UCSD-AML1 (cell line): ENCODE data around the gene SLCO3A1.

Experiments used
- DNase-seq: peaks from one replicate; lab custom pipeline; 2025; ENCODE audit not compliant: unreplicated experiment; lab: John Stamatoyannopoulos, UW

Gene SLCO3A1

GRCh38 chr15:91860498-91860897, 7.0 kb downstream of the SLCO3A1 start:
- DNase-seq = no peak

DNA sequence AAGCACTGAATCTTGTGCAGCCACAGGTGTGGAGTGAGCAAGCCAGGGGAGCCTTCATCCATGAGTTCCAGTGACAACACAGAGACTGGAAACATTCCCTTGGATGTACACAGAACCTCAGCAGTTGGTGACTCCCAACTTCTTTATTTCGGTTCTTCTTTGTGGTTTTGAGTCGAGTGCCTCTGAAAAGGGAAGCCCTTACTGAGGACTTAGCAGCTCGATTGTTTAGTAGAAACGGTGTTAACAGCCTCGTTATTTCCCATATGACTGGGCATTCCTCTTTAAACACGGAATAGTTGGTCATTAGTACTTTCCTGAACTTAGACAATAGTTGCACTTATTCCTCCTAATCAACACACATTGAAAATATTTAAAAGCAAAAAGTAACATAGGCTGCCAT, 7.7 kb downstream of the SLCO3A1 start:
- peak; percentile 30 for DNase-seq

DNA sequence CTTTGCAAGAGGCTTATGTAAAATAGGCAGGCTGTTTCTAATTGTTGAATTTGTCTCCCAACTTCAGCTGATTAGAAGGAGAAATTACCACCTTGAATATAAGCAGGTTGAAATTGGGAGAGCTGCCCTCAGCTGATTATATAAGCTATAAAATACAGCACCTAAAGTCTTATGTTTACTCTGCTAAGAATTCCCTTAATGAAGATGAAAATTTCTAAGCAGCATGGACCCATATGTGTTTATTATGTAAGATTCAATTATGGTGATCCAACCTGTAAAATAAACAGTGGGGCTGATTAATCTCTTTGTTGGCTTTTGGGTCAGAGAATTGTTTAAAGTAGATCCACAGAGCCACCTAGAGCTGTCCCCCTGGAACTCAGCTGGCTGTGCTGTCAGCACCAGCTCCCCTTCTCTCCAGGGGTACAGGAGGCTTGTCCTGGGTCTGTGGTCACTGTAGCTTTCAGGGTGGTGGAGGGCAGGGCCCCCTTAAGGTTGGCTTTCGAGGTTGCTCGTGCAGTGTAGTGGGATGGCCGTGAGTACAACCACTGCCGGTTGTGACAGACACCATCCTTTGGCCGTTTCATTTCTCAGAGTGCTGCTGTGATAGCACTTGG, 9.5 kb downstream of the SLCO3A1 start:
- no peak for DNase-seq

GRCh38 chr15:91863621-91864255, 10.2 kb downstream of the SLCO3A1 start:
- DNase-seq = no peak

- DNase-seq = no peak
Observed at GRCh38 chr15:91864664-91865063, 11.2 kb downstream of the SLCO3A1 start.

- no peak for DNase-seq
Observed at GRCh38 chr15:91865486-91865885, 12.0 kb downstream of the SLCO3A1 start.

DNA sequence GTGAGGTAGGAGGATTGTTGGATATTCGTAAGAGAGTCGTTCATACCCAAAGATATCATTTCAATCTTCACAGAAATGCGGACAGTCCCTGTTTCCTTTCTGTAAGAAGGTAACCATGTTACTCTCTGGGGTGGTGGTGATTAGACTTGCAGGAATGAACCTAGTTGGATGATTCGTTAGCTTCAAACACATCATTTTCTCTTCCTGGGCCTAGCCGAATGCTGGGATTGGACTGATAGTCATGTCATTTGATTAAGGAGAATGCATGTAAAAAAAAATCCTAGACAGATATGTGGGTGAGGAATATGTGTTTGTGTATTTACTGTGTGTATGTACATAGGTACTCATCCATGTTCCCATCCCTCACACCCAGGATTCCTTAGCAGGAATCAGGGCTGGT, 12.4 kb downstream of the SLCO3A1 start:
- no peak for DNase-seq

- no peak for DNase-seq
Observed at GRCh38 chr15:91866371-91866905, 12.9 kb downstream of the SLCO3A1 start.

DNA sequence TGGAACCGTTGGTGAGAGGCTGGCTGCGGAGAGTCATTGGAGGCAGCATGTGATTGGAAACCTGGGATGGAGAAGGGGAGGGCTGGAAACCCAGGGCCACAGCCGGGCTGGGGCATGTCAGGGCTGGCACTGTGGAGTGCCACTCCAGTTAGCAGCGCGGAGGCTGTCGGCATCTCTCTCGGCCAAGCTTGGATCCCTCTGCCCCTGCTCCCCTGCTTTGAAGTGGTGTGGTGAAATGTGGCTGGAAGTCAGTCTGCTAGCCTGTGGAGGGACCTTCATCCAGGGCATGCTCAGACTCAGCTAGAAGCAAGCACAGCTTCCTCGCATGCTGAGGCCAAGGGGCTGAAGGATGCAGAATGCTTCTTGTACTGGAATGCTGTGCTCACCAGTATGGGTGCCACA, 13.5 kb downstream of the SLCO3A1 start:
- no peak for DNase-seq

- peak; percentile 57 for DNase-seq
Observed at GRCh38 chr15:91867581-91868026, 14.1 kb downstream of the SLCO3A1 start.

DNA sequence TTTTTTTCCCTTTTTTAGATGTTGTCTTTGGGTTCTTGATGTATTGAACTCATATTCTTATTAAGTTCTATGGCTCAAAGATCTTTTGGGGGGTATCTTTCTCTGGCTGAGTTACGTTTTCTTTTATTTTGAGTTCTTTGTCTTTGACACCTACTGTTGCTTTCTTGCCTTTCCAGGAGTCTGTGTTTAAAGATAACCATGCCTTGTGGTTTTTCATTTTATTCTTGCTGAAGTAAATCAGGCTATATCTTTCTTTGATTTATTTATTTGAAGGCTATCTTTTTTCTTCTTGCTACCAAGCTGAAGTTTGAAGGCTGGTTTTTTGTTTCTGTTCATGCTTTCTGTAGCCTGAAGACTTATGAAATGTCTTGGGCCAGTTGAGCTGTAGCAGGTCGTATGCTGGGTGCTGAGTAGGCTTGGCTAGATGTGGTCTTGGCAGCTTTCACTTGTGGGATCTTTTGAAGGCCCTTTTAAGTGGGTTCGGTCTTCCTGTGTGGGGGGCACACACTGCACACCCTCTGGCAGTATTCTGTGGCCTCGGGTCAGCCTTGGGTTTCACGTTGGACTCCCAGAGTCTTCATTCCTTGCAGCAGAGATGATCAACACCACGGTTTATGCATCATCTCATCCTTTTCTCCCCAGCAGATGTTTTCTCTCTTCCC, 17.5 kb downstream of the SLCO3A1 start:
- DNase-seq = no peak

DNA sequence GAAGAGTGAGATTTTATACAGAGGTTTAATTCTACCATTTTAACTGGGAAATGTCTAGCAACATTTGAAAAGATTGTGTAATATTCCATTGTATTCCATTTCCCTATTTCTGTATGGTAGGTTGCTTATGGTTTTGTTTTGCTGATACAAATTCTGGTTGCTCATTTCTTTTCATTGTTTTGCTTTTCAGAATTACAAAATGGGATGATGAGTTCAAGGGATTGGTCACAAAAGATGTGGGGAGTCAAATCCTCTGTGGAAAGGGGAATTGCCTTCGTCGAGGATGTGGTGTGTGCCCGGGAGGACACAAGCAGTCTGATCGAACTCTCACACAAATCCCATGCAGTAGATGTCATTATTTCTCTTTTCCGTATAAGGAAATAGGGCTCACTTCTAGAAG, 18.3 kb downstream of the SLCO3A1 start:
- DNase-seq = no peak

DNA sequence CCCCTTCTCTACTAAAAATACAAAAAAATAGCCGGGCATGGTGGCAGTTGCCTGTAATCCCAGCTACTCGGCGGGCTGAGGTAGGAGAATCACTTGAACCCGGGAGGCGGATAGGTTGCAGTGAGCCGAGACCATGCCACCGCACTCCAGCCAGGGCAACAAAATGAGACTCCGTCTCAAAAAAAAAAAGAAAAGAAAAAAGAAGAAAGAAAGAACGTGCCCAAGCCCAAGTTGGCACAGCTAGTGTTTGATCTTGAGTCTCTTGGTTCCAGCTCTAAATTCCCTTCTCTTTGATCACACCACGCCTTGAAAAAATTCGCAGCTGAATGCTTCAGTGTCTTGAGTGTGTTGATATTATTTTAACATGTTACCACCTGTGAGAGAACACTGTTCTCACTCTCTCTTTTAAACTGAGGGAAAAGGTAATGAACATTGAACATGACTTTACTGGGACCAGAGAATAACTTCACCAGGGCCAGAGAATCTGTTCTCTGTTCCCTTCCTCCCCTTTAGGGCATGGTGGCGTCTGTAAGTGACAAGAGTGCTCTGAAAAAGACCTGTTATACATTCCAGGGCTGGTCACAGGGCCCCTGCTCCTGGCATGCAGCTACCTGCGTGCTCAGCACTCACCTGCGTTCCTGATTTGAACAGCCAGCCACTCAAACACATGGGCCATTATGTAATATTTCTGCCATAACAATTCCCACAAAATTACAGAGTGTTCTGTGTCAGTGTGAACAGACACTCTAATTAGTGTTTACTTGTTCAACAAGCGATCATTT, 19.0 kb downstream of the SLCO3A1 start:
- DNase-seq = no peak

- DNase-seq = no peak
Observed at GRCh38 chr15:91873138-91873536, 19.6 kb downstream of the SLCO3A1 start.

DNA sequence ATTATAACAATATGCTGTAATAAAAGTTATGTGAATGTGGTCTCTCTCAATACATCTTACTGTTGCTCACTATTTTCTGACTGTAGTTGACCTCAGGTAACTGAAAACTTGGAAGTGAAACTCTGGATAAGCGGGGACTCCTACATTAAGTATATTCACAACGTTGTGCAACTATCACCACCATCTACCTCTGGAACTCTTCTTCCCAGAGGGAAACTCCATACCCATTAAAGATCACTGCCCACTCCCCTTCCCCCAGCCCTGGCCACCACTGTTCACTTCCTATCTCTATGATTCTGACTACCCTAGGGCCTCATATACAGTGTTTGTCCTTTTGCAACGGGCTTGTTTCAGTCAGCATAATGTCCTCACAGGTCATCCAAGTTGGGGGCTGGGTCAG, 20.7 kb downstream of the SLCO3A1 start:
- DNase-seq = no peak

- no peak for DNase-seq
Observed at GRCh38 chr15:91874992-91875660, 21.6 kb downstream of the SLCO3A1 start.

DNA sequence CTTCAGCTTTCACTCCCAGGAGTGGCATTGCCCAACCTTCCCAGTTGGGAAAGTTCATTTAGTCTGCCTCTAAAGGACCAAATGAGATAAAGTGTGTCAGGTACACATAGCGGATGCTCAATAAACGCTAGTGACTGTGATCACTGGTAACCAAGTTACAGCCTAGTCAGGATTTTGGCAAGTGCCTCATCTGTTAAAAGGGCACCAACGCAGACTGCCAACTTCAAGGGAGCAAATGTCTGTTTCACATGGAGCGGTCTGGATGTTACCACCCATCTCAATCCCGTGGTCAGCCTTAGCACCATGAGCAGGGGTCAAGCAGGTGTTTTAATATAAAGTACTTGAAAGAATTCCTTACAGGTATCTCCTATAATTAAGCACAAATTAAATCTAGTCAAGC, 22.7 kb downstream of the SLCO3A1 start:
- DNase-seq = no peak

DNA sequence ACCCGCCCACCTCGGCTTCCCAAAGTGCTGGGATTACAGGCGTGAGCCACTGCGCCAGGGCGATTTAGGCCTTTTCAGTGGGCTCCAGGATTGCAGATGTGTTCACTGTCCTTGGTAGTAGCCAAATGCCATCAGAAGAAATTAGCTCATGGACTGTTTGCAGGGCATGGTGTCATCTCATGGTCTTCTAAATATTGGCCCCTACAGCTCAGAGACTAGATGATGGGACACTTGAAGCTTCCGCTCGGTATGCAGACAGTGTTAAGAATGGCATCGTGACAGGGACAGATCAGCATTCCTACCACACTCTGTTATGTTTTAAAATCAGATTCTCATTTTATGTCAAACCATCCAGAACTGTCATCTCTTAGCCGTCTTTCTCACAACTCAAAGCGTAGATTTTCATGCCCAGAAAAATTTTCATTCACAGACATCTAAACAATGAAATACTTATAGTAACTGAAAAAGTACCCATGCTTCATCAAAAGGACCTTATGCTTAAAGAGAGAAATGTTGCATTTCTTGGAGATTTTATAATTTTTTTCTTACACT, 24.9 kb downstream of the SLCO3A1 start:
- no peak for DNase-seq

GRCh38 chr15:91879158-91879557, 25.6 kb downstream of the SLCO3A1 start:
- DNase-seq = no peak

DNA sequence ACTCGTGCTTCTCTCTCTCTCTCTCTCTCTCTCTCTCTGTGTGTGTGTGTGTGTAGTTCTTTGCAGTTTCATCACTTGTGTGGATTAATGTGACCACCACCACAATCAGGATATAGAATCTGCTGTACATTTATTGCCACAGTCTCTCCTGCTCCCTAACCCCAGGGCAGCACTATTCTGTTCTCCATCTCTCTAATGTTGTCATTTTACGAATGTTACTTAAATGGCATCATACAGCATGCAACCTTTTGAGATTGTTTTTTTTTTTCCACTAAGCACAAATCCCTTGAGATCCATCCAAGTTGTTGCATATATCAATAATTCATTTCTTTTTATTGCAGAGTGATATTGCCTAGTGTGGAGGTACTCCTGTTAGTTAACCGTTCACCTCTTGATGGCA, 26.9 kb downstream of the SLCO3A1 start:
- DNase-seq = no peak
